HG03432 (cell line): ENCODE data around the gene CDON.
"Not testable (repeated sequence)": the region's sequence is repeated elsewhere in the genome, so short reads cannot be mapped to it uniquely, and the experiment has no call there.

Experiments
- ATAC-seq: cut with Tn5 transposase; IDR thresholded peaks from one replicate; pipeline ENCODE4 v1.9.1; 2021; ENCODE audit warnings: mild to moderate bottlenecking, moderate library complexity; ENCODE audit not compliant: unreplicated experiment

Gene CDON

DNA sequence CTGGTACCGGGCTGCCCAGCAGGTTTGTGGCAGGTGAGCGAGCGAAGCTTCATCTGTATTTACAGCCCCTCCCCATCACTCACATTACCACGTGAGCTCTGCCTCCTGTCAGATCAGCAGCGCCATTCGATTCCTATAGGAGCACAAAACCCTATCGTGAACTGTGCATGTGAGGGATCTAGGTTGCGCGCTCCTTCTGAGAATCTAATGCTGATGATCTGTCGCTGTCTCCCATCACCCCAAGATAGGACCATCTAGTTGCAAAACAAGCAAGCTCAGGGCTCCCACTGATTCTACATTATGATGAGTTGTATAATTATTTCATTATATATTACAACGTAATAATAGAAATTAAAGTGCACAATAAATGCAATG is 132.6 kb downstream of the CDON start:
- ATAC-seq = no peak

DNA sequence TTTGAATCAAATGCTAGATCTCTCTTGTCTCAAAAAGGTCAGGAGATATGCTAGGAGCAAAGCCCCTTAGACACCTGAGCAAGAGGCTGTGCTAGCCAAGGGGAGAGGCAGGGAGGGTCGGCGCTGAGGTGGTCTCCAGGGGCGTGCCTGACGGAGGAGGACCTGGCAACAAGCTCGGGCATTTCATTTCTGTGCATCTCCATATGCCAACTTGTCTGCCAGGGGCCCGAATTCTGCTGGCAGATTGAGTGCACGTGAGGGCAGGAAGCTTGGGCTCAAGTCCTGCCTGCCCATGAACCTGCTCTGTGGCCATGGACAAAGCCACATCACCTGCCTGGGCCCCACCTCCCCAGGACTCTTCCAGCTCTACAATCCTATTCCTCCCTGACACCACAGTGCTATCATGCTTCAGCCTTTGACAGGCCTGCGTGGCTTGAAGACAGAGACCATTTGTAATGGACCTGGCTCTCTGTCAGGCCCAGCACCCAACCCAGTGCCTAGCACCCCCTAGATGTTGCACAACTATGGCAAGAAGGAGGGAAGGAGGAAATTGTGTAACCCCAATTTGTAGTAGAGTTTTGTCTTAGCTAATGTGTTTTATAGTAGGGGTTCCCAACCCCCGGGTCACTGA is 133.1 kb downstream of the CDON start:
- ATAC-seq = no peak

DNA sequence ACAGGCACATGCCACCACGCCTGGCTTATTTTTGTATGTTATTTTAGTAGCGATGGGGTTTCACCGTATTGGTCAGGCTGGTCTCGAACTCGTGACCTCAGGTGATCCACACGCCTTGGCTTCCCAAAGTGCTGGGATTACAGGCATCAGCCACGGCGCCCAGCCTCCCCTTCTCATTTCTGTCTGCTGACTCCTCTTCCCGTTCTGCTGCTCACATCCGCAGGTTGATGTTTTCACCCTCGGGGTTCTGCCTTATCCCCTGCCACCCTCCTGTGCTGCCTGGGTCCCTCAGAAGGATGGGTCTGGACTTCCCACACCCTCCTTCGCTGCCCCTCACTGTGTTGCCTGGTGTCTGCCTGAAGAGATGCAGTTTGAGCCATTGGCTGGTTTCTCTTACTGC is 136.0 kb downstream of the CDON start:
- no peak for ATAC-seq

DNA sequence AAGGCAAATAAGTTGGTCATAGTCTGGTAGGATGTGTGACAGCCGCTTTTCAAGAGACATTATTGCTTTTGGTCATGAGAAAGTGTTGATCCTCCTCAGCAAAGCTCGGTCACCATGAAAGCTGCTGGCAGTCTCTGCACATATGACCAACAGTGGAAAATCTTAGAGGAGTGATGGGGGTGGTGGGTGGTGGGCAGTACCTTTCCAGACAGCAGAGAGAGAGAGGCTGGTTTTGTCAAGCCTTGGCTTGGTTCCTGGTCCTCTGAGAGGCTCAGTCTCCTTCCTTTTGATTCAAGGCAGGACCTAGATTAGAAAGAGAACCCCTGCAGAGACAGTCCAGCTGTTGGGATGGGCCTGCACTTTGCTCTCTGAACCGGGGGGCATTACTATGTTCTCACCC is 136.9 kb downstream of the CDON start:
- ATAC-seq = no peak

DNA sequence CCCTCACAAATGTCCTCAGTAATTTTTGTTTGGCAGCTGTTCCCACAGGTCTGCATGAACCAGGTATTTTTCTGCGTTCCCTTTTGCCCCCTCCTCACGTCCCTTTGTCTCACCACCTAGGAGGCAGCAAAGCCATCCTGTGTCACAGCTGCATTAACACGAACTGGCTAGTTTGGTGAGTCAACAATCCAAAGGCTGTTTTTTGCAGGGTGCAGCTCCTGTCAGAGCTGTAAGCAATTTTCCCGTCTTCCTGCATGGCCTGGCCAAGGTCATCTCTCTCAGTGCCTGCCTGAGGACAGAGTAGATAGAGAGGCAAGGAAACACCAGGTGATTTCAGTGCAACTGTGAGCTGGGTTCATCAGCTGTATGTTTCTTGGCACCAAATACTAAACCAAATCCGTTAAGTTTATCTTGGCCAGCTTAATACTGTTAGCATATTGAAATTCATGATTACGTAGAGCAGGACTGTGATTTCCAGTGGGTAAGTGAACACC is 137.4 kb downstream of the CDON start:
- no peak for ATAC-seq

DNA sequence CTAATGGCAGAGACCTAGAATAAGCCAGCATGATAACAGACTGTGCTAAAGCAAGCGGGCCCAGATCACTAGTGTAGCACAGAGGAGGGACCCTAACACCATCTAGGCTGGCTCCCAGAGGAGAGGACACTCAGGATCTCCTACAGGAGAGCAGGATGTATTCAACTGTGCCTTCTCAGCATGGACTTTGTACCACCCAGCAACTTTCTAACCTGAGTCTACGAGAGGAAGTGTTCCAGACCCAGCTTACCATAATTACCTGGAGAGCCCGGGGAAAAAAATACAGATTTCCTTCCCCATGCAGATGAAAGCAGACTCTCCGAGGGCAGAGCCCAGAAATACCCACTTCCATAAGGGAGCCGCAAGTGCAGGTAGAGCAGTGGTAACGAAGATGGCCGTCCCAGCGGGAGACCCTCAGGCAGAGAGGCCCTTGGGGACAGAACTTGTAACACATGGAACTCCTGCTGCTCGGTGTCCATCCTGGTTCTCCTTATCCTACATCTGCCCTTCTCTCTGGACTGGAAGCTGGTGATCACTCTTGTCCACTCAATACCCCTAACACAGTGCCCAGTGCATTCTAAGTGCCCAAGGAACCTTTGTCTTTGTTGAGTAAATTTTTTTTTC is 138.2 kb downstream of the CDON start:
- ATAC-seq = no peak

DNA sequence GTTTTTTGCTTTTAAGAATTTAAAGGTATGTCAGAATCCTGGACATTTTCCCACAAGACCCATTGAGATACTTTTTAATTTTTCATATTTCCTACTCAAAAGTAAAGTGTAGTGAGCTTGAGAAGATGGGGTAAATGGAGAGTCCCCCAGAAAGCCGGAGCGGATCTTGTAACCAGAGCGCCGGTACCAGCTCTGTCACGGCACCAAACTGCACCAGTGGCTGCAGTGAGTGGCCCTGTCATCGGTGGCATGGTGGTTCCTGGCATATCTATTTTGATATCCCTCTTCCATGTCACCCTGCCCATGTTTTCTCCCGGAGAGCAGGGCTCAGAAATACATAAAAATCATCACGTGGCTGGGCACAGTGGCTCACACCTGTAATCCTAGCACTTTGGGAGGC is 139.0 kb downstream of the CDON start:
- ATAC-seq = no peak

DNA sequence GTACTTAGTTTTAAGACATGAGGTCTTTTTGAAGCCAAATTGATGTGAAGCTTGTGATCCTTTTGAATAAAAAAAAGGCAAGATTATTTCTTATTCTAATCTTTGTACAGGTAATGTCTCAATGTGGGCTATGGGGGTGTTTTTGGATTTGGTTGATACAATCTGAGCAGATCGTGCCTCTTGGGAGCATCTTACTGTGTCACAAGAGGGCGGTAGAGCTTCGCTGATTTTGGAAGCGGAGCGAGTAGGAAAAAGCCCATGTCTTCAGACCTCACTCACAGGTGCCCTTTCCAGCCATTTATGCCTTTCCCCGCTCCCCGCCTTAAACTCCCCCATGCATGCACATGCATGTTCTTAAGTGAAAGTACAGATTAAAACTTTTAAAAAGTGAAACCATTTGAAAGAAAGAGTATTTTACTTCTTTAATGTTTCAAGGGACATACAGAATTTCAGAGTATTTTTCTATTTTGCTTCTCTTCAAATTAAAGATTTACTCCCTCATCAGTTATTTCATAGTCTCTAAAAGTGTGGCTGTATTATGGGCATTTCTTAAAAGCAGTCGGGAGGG is 139.6 kb downstream of the CDON start:
- ATAC-seq = peak; percentile 68

DNA sequence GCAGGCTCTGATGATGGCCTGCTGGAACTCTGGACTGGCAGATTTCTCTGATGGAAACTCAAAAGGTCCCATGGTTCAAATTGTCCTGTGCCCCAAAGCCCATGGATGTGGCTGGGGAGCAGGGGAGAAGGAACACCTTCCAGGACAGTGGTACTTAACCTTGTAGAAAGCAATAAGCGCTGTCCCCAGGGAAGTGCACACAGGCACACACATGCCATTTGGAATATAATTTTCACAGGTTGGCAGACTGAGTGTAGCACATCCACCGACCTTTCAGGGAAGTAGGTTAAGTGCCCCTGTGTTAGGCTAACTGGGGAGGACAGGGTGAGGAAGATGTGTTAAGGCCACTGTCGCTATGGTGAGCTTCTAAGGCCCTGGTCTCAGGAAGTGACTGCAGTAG is 140.5 kb downstream of the CDON start:
- no peak for ATAC-seq

DNA sequence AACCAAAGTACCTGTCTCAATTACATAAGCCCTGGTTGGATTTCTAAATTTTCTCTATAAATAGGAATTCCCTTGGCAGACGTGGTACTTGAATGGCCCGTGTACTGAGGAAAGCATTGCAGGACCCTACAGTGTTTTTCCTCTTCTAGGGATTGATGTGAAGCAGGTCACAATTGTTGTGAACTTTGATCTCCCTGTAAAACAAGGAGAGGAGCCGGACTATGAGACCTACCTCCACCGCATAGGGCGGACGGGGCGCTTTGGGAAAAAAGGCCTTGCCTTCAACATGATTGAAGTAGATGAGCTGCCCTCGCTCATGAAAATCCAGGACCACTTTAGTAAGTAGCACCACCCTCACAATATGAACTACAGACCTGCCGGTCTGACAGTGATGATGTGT is 141.6 kb downstream of the CDON start:
- ATAC-seq = no peak

DNA sequence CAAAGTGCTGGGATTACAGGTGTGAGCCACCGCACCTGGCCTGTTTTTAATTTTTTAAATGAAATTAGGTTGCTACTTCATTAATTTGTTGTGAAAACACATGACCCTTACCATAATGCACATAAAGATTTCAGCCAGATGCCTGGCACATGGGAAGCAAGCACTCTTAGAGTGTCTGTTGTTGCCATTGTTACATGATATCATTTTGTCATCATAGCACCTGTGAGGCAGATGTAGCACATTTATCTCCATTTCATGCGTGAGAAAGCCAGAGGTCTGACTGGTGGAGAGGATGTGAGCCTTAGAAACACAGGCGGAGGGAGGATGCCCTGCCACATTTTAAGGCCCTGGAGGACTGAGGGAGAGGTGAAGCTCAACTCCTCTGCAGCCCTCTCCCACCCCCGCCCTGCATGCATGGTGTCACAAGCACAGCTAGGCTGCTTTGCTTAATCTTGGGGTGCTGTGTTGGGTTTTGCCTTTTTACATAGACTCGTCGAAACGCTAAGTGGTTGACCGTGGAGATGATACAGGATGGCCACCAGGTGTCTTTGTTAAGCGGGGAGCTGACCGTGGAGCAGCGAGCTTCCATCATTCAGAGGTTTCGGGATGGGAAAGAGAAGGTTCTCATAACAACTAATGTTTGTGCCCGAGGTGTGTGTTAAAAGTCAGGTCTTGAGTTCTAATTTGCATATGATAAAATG is 144.4 kb downstream of the CDON start:
- no peak for ATAC-seq

DNA sequence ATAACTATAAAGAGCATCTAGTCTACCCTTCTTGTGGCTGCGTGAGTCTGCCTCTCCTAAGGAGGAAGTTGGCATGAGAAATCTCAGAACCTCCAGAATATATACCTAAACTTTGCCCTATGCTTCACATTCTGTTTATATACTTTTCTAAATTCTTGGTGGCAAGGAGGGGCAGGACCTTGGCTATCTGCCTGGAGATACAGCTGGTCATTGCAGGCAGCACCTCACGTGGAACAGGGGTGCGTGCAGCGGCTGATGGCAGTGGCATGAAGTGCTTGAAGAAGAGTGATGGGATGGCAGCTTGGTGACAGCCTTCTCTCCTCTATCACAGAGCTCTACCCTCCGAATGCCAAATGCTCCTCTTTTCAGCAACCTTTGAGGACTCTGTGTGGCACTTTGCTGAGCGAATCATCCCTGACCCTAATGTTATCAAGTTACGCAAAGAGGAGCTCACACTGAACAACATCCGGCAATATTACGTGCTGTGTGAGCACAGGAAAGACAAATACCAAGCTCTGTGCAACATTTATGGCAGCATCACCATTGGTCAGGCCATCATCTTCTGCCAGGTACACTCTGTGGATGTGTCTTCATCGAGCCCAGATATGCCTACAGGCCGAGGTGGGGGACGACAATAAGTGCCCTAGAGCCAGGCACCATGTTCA is 145.9 kb downstream of the CDON start:
- no peak for ATAC-seq

DNA sequence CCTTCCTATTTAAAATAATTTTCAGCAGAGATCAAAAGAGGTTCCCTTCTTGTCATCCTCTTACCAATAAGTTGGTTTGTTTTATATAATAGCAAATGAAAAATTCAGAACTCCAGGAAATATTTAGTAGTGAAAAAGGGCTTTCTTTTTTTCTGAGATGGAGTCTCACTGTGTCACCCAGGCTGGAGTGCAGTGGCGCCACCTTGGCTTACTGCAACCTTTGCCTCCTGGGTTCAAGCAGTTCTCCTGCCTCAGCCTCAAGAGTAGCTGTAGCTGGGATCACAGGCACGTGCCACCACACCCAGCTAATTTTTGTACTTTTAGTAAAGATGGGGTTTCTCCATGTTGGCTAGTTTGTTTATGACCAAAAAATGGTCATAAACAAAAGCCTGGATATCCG is 148.1 kb downstream of the CDON start:
- not testable (repeated sequence) for ATAC-seq

DNA sequence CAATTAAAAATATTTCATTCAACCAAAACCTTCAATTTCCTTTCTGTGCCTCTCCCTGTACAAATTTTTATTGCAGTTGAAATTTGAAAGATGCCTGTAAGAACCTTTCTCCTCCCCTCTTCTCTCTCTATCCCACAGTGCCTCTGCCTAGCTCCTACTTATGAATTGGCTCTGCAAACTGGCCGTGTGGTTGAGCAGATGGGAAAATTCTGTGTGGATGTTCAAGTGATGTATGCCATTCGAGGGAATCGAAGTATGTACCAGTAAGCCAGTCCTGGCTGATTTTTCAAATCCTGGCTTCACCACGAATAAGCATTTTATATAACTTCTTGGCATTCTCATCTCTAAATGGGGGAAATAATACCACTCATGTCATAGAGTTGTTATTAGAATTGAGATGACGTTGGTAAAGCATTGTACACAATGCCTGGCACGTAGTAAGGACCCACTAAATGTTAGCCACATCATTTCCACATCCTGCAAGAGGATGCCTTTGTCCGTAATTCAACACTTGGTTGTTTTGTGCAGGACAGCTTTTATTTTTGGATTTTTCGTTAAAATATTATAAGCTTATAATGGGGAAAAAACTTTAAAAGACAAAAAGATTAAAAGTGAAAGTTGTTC is 152.3 kb downstream of the CDON start:
- ATAC-seq = no peak
